GM21423 (cell line): ENCODE measurements around the gene ACOX2.
A peak's percentile ranks its signal among the peaks of the same experiment; 100 is the strongest.
"Not testable (repeated sequence)": the region's sequence is repeated elsewhere in the genome, so short reads cannot be mapped to it uniquely, and the experiment has no call there.

Experiments
- ATAC-seq: cut with Tn5 transposase; IDR thresholded peaks from one replicate; pipeline ENCODE4 v1.9.1; 2021; ENCODE audit warnings: mild to moderate bottlenecking, moderate library complexity; ENCODE audit not compliant: unreplicated experiment

The ACOX2 gene

DNA sequence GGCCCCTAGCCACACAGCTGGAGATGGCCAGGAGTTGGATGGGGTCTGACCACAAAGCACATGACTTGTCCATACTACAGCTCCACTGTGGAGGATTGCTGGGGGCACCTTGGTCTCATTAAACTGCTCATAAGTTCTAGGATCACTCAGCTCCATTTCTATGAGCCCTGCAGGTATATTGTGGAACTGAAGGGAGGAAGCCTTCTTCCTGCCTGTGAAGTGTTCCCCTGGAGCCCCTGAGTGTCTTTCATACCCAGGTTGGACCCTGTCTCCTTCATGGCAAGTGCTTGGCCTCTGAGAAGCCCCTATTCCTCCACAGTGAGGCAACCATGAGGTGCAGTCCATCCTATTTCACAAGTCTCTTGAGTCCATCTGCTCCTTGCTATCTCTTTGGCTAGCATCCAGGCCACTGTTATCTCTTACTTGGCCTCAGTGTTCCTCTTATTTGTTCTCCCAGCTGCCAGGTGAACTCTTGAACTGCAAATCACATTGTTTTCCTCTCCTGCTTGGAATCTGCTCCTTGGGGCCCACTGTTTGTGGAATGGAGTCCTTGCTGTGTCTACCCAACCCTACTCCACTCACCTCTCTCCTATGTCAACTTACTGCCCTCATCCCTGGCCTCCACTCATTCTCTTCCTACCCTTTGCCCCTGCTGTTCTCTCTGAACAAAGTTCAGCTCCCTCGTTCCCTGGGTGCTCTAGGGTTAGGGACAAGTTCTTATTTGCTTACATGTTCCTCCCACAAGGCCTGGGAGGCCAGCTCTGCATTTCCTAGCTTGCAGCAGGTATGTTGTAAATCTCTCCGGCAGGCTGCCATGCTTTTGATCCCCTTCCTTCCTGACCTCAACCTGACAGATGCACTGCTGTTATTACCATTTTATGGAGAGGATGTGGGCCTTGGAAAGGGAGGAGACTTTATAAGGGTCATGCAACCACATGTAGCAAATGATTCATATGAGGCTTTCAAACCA, 1.2 kb downstream of the ACOX2 start:
- ATAC-seq = no peak

DNA sequence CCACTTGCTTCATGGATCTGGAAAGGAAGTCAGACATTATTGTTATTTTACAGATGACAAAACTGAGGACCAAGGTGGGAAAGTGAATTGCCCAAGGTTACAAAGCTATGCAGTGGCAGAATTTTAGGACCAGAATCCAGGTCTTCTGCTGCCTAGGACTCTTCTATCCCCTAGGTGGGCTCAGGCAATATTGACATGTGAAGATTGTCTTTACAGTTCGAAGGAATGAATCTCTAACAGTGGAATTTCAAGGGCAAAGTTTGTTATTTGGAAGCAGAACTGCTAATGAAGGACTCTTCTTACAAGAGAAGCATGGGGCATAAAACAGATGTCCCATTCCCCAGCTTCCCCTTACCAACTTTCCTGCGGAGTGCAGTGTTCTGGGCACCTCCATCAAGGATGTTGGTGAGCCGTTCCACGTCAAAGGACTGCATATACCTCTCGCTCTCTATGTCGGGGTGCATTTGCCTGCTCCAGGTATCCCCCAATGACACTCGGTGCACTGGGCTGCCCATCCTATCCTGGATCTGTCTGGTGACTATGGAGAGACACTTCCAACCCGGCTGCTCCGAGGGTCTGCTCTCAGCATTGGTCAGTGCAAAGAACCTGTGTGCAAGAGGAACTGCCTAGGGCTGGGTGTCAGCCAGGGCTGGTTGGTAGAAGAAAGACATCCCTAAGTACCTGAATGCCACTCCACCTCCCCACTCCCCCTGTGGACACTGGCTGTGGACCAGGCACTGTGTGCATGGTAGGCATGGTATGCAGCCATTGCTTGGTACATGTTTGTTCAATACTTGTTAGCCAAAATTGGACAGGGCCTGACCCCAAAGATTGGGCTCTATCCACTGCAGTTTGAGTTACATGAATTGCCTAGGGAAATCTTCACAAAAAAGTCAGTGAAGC, 2.1 kb downstream of the ACOX2 start:
- ATAC-seq = no peak

DNA sequence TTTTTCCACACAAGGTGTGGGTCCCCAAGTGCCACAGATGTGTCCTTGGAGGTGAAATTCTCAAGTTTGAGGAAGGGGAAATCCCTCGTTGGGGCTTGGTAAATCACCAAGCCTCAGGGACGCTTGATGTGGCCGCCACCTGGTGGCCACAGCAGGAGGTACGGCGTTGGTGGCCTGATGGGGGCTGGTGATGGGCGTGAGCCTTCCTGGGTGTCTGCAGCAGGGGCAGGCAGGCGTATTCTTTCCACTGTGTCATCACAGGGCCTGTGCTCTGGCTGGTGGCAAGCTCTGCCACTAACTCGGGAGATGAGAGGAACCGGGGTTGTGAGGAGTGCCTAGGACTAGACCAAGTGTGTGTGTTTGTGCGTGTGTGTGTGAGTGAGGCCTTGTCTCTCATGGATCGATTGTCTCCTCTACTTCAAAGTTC, 4.2 kb downstream of the ACOX2 start:
- peak; percentile 91 for ATAC-seq

DNA sequence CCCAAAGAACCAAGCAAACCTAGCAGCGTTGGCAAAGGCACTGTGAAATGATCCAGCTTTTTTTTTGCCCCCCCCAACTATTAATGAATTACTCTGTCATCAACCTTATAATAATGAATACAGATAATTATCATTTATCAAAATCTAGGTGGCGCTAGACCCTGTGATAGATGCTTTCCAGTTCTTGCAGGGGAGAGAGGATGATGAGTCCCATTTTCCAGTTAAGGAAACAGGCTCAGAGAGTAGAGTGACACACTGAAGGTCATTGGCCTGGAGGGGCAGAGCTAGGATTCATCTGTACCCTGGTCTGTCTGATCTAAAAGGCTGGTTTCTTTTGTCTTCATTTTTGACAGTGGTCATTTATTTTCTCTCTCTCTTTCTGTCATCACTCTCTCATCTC, 5.0 kb downstream of the ACOX2 start:
- ATAC-seq = no peak

DNA sequence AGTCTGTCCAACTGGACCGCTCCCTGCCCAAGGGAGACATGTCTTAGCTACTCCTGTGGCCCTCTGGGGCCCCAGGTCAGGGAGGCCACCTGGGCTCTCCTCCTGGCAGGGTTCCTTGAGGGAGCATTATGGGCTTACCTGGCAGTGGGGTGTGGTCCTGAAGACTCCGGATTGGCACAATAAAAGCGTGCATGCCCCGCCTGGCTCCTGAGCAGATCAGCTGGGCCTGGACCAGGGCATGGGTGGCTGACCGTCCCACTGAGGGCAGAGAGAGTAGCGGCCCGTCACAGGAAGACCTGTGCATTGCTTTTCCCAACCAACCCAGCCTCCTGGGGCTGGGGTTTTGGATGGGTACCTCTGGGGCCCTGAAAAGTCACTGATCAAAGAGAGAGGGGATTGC, 5.4 kb downstream of the ACOX2 start:
- ATAC-seq = no peak

DNA sequence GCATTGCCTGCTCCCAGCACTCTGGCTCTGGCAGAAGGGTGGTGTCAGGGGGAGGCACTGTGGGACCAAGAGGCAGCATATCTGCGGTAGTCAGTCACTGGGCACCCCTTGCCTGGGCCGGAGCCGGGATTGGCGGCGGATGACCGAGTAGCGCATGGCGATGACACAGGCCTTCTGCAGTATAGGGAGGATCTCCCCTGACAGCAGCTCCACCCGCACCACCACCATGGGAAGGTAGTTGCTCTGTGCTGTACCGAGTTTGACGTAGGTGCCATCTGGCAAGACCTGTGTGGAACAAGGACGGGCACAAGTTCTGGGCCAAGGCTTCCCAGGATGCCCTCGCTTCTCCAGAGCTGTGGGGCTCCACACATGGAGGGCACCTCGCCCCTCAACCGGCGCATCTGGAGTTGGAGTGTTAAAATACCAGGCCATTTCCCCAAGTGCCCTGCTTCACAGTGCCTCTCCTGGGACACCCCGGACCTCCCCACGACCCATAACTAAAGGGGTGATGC, 6.6 kb downstream of the ACOX2 start:
- ATAC-seq = no peak

DNA sequence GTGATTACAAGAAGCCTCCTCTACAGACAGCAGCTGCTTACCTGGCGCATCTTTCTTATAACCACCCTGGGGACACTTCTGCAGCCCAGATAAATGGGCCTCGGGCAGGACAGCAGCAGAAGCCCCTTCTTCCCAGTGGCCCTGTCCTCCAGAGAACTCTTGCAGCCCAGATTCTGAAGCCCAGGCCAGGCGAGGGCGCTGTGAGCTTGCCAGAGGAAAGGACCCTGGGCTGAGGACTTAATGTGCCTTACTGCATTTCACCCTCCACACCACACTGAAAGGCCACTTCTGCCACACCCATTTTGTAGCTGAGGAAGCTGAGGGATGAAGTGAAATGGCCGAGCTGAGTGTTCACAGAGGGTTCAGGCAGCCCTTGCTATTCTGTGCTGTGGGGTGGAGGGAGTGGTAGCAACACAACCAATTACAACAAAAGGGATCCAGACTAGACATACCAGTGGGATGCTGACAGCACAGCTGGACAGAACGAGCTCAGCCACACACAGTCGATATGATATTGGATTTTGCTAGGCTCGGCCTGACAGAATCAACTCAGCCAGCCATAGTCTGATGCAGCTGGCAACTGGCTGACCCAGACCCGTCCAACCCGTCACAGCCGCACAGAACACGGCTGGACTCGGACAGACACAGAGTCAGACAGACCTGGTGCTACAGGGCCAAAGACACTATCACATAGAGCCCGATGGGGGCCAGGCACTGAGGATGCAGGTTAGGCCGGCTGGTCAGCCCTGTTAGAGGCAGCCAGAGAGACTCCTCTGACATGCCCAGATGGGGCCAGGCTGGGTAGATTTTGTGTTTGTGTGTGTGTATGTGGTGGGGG, 7.3 kb downstream of the ACOX2 start:
- no peak for ATAC-seq

DNA sequence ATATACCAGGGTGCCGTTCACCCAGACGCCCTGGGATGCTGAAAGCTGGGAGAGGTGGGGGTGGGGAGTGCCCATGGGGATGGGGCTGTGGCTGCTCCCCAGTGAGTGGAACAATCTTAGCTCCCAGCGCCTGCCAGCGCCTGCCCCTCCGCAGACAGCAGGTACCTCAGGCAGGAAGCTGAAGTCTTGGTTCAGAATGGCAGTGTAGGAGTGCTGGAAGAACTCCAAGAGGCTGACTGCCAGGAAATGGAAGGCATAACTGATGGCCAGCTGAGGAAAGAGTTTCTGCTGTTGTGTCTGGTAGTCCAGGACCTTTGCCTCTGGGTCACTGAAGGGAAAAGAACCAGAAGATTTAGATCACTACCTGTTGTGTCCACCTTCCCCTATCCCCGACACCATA, 8.4 kb downstream of the ACOX2 start:
- ATAC-seq = no peak

DNA sequence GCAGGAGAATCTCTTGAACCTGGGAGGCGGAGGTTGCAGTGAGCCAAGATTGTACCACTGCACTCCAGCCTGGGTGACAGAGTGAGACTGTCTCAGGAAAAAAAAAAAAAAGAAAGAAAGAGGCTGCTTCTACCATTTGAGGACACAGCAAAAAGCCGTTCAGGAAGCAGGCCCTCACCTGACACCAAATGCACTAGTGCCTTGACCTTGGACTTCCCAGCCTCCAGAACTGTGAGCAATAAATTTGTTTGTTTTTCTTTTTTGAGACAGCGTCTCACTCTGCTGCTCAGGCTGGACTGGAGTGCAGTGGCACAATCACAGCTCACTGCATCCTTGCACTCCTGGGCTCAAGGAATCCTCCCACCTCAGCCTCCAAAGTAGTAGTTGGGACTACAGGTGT, 9.6 kb downstream of the ACOX2 start:
- not testable (repeated sequence) for ATAC-seq

DNA sequence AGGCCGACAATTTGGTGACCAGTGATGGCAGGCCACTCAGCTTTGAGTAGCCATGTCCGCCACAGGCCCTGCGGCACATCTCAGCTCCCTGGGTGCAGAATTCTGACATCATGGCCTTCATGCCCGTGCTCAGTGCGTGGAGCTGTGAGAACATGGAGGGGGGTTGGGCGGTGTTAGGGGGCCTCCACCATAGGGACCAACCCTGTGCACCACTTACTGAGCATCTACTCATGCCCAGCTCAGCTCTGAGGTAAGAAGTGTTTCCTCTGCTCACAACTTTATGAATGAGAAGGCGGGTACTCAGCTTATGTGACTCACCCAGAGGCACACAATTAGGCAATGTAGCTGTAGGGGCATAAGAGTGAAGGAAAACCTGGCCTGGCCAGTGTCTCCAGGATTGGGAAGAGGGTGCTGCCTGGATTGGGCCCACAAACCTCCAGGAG, 10.5 kb downstream of the ACOX2 start:
- ATAC-seq = no peak

DNA sequence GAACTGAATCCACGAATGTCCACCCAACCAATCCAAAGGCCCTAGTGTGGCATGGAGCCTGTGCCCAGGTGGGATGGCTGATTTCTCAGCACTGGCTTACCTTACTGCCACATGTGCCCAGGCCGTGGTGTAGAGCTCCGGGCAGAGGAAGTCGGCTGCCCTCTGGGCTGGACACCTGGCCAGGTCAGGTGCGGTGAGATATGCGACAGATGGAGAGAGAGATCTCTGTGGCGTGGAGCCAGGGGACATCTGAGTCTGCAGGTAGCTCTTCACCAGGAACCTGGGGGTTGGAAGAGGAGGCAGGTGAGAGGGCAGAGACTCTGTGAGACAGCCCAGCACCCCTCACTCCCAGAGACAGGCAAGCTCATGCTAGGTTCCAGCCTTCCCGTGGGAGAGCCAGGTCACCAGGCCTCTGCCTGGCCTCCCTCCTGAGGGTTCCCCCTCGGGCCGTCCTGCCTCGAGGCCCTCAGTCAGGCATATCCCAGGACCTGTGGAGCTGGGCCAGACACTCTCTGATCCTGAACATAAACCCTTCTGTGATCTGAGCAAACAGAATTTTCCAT, 12.6 kb downstream of the ACOX2 start:
- ATAC-seq = no peak

DNA sequence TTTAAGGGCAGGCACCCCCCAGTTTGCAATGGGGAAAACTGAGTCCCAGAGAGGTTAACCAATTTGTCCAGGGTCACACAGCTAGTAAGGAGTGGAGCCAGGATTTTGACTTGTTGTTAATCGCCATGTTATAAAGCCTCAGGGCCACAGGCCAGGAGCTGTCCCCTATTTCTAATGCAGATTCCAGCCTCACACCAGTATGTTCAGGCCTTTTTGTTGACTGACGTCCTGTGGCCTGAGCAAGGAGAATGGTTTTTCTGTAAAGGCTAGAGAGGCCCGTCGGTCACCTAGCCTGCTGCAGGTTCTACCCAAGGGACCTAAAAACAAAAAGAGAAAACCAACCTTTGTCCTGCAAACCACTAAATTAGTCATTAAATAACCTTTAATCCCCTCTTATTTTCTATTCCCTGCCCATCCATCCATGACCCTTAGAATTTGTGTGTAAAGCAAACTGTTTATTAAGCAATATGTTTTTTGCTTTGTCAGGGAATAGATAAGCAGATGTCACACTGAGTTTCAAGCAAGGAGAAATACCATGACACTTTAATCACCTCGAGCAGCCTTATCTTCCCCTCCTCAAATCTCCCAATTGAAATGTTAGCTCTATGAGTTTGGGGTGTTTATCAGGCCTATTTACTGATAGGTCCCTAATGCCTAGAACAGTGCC, 14.1 kb downstream of the ACOX2 start:
- ATAC-seq = no peak

DNA sequence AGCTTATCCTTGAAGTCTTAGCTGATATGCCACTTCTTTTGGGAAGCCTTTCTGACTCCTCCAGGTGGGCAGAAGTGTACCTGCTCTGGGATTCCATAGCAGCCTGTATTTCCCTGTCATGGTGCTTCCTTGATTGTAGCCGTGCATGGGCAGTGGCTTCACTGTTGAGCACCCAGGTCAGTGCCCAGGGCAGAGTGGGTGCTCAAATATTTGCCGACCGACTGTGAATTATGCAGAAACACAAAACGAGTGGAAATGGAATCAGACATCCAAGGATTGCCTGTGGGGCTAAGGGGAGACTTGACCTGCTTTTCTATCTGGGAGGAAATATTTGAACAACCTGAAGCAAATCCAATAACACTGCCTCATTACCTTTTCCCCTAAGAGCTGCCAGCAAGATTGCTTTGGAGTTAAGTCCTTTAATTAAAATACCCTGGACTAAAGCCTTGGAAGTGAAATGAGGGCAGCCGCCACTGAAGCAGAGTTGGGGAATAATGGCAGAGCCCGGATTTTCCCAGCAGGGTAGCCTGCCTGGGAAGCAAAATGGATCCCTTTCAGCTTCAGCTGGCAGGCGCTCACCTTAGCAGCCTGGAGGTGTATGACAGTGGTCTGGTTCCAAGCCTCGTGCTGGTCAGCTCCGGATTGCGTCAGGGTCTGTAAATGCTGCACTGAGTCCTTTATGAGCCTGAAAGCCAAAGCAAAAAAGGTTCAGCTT, 14.9 kb downstream of the ACOX2 start:
- ATAC-seq = no peak

DNA sequence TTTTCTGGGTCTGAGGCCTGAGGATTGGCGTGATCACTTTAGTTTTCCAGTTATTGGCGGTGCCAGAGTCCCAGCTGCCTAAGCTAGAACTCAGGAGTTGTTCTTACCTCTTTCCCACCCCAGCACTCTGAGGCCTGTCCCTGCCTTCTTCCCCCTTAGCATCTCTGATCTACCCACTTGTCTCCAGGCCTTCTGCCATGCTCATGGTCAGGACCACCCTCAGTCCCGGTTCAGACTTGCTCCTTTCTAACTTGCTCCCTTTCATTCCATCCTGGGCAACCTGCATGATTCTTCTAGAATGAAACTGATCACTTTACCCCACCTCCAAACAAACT, 15.7 kb downstream of the ACOX2 start:
- ATAC-seq = no peak

DNA sequence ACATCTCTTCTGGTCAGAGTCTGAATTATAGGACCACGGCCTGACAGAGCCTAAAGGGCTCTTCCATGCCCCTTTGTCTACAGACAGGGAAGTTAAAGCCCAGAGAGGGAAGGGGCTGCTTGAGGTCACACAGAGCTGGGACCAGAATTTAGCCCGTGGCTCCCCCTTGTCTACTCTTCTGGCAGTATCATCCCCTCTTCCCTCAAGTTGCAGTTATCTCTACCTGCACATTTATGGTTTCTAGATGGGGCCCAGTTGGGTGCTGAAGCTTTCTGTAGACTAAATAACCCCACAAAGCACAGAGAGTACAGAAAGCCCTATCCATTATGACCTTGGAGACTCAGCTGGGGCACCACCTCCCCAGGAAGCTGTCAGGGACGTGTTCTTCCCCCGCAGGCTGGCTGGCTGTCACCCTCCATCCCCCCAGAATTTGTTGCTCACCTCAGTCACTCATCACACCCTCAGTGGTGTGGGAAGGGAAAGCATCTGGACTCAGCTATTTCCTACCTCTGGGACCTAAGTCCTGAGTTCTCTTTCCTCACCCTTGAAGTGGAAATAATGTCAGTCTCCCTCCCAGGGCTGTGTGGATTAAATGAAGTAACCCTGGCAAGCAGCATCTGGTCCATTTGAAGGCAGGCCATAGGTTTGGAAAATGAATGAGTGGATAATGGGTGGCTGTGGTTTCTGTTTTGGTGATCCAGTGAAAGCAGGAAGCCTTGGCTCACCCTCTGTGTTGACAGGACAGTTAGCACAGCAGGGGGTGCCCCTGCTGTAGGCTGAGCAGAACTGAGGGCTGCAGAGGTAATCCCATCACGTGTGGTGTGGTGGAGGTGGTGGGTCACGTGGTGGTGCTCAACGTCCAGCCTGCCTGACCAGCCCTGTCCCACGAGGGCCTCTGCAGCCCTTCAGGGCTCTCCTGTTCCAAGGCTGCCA, 16.3 kb downstream of the ACOX2 start:
- no peak for ATAC-seq

DNA sequence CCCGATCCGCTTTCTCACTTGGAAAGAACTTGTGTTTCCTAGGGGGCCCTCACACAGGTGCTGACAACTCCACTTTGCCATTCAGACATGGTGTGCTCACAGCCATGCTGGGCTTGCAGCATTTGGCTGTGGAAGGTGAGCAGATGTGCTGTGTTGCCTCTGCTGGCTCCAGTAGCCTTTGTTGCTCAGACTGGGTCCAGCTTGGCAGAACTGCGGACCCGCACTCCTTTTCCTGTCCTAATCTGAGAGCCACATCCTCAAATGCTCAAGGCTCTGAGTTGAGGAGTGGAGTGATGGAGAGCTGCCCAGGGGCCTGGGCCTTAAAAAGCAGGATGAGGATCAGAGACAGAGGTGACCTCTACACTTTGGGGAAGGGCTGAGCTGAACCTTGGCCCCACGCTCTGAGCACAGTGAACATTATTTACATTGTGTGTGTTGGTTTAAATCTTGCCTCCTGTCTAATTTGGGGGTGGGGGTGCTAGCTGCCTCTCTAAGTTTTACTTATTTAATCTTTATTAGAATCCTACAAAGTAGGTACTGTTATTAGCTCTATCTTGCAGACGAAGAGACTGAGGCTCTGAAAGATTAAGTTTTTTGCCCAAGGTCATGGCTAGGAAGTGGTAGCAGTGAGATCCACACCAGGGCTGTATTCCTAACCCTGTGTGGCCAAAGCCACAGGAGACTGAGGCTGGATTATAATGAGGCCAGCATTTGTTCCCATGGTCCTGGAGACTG, 17.2 kb downstream of the ACOX2 start:
- no peak for ATAC-seq

DNA sequence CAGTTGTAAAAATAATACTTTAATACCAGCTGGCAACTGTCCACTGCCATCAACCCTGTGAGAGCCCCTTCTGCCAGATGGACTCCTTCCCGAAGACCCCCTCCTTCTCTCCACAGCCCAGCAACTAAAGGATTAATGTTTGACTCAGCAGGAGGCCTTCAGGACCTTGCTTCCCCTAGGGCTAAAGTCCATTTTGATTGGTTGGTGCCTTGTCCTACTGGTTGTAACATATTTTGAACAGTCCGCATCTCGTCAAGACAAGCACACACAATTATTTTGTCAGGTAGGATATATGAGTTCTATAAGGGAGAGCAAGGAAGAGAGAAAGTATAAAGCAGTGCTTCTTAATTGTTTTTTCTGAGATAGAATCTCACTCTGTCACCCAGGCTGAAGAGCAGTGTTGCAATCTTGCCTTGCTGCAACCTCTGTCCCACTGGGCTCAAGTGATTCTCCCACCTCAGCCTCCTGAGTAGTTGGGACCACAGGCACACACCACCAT, 18.6 kb downstream of the ACOX2 start:
- ATAC-seq = no peak
